K562 (cell line): ENCODE results near the gene ASPRV1. TPM values are rescaled to one million over a fixed set of nuclear protein-coding genes. Genes with fewer than 3 reads are reported as not detected.

Source experiments
- BRD9 ChIP-seq: fragments of 450-650 bp; IDR thresholded peaks from 2 replicates; pipeline ENCODE4 v1.6.1; 2018; ENCODE audit warnings: low read depth; ENCODE audit not compliant: partially characterized antibody
- FUS ChIP-seq: fragments of 200-400 bp; formaldehyde crosslinking; optimal IDR thresholded peaks from 2 replicates; pipeline ENCODE3; 2017; ENCODE audit warnings: low read depth, low read length
- GTF2B ChIP-seq: IDR thresholded peaks from 2 replicates; pipeline ENCODE4 v1.6.1; 2011; ENCODE audit not compliant: insufficient read length; ENCODE audit errors: extremely low read depth
- HDAC2 ChIP-seq: fragments of 450-650 bp; IDR thresholded peaks from 2 replicates; pipeline ENCODE4 v1.6.1; 2016; ENCODE audit warnings: mild to moderate bottlenecking
- HDAC6 ChIP-seq: IDR thresholded peaks from 2 replicates; pipeline ENCODE4 v1.6.1; 2012; ENCODE audit warnings: low read depth, mild to moderate bottlenecking, control low read depth, inconsistent platforms, low read length, moderate library complexity
- HNRNPL ChIP-seq: fragments of 200-400 bp; formaldehyde crosslinking; IDR thresholded peaks from 2 replicates; pipeline ENCODE4 v1.6.1; 2017; ENCODE audit warnings: low read depth, mild to moderate bottlenecking, low read length
- ILF3 ChIP-seq: fragments of 450-650 bp; IDR thresholded peaks from 2 replicates; pipeline ENCODE4 v1.6.1; 2018; ENCODE audit warnings: antibody characterized with exemption, mild to moderate bottlenecking, moderate library complexity, borderline replicate concordance
- NCOA2 ChIP-seq, 2 experiments: fragments of 450-650 bp; IDR thresholded peaks; 2 replicates each; pipeline ENCODE4 v1.6.1; 2018; ENCODE audit warnings: mild to moderate bottlenecking in 2 of 2, moderate library complexity in 1 of 2; ENCODE audit not compliant: partially characterized antibody in 2 of 2
- NEUROD1 ChIP-seq: fragments of 150-350 bp; IDR thresholded peaks from 2 replicates; pipeline ENCODE4 v1.6.1; 2014; ENCODE audit warnings: borderline replicate concordance, low read length, low read depth; ENCODE audit not compliant: partially characterized antibody
- NFIC ChIP-seq: fragments of 450-650 bp; IDR thresholded peaks from 2 replicates; pipeline ENCODE4 v1.6.1; 2017; ENCODE audit warnings: mild to moderate bottlenecking, inconsistent platforms
- PML ChIP-seq: IDR thresholded peaks from 2 replicates; pipeline ENCODE4 v1.6.1; 2012; ENCODE audit warnings: low read length, inconsistent platforms
- POLR2B ChIP-seq: fragments of 450-650 bp; IDR thresholded peaks from 2 replicates; pipeline ENCODE4 v1.6.1; 2018; ENCODE audit warnings: low read depth; ENCODE audit not compliant: partially characterized antibody
- PRMT5 ChIP-seq: sonication (generic); formaldehyde crosslinking; IDR thresholded peaks from 2 replicates; pipeline ENCODE4 v1.5.0; 2020; ENCODE audit warnings: missing genetic modification reagents
- SMARCB1 ChIP-seq: IDR thresholded peaks from 2 replicates; pipeline ENCODE4 v1.6.1; 2011; ENCODE audit warnings: improper control_type of control experiment, low read depth; ENCODE audit not compliant: insufficient read length
- SREBF1 ChIP-seq: fragments of 150-350 bp; IDR thresholded peaks from 2 replicates; pipeline ENCODE4 v1.6.1; 2014; ENCODE audit warnings: antibody characterized with exemption, low read depth, low read length, borderline replicate concordance
- TBL1XR1 ChIP-seq, 2 experiments: IDR thresholded peaks; 2 replicates each; pipeline ENCODE4 v1.6.1; 2012; ENCODE audit warnings: improper control_type of control experiment in 2 of 2, low read length in 2 of 2, mild to moderate bottlenecking in 1 of 2
- ZBTB1 ChIP-seq: sonication (generic); formaldehyde crosslinking; IDR thresholded peaks from 2 replicates; pipeline ENCODE4 v1.8.1; 2023; ENCODE audit warnings: missing genetic modification reagents, low read depth, mild to moderate bottlenecking, borderline replicate concordance
- ZBTB11 ChIP-seq, 3 experiments: fragments of 200-800 bp in 1 of 3; fragments of 250-450 bp in 1 of 3; fragments of 450-650 bp in 1 of 3; sonication (Bioruptor Pico) in 1 of 3; sonication (Bioruptor generic) in 1 of 3; formaldehyde crosslinking in 1 of 3; IDR thresholded peaks; 2 replicates each; pipeline versions ENCODE4 v1.6.1 to v1.8.0; 2016 to 2022; ENCODE audit warnings: mild to moderate bottlenecking in 2 of 3, missing genetic modification characterization in 2 of 3, missing compliant biosample characterization in 1 of 3, moderate library complexity in 1 of 3
- ZNF232 ChIP-seq: sonication (generic); formaldehyde crosslinking; IDR thresholded peaks from 2 replicates; pipeline ENCODE4 v1.8.0; 2022; ENCODE audit warnings: mild to moderate bottlenecking, missing genetic modification reagents
- polyA plus RNA-seq, 8 experiments: library from polyadenylated mRNA; depleted of rRNA in 4 of 8; stranded (reverse) in 5 of 8; unstranded in 3 of 8; fragments of >200 nt; fragmentation: Nextera tagmentation in 2 of 8; fragmentation: Illumina TruSeq in 1 of 8; extraction: Ambion mirVana in 2 of 8; extraction: Trizol in 1 of 8; gene quantifications; 2 replicates each; pipeline versions ENCODE4 v1.2.1 to v1.2.3, GENCODE V29; 2011 to 2014; ENCODE audit warnings: inconsistent platforms in 1 of 8, missing spikeins in 1 of 8
- total RNA-seq, 7 experiments: library from RNA; depleted of rRNA in 6 of 7; stranded (reverse); fragments of >200 nt in 6 of 7; fragmentation: Illumina TruSeq in 2 of 7; extraction: Trizol in 2 of 7; gene quantifications; 2 replicates each; pipeline versions ENCODE4 v1.2.1 to v1.2.3, GENCODE V29; 2011 to 2021; ENCODE audit warnings: low replicate concordance in 1 of 7
- TF ChIP-seq, protein P1 (sequence below): fragments of 250-450 bp; sonication (Bioruptor Pico); IDR thresholded peaks from 2 replicates; pipeline ENCODE4 v1.4.0; 2020; ENCODE audit warnings: mild to moderate bottlenecking, moderate library complexity

The ASPRV1 gene
- total and polyA plus RNA-seq, 9 of the 15 experiments (the other 6 are each of a cell fraction or from before 2014, with no cell fraction given): 0.17 to 0.72 (median 0.47) TPM; not detected in 1

DNA sequence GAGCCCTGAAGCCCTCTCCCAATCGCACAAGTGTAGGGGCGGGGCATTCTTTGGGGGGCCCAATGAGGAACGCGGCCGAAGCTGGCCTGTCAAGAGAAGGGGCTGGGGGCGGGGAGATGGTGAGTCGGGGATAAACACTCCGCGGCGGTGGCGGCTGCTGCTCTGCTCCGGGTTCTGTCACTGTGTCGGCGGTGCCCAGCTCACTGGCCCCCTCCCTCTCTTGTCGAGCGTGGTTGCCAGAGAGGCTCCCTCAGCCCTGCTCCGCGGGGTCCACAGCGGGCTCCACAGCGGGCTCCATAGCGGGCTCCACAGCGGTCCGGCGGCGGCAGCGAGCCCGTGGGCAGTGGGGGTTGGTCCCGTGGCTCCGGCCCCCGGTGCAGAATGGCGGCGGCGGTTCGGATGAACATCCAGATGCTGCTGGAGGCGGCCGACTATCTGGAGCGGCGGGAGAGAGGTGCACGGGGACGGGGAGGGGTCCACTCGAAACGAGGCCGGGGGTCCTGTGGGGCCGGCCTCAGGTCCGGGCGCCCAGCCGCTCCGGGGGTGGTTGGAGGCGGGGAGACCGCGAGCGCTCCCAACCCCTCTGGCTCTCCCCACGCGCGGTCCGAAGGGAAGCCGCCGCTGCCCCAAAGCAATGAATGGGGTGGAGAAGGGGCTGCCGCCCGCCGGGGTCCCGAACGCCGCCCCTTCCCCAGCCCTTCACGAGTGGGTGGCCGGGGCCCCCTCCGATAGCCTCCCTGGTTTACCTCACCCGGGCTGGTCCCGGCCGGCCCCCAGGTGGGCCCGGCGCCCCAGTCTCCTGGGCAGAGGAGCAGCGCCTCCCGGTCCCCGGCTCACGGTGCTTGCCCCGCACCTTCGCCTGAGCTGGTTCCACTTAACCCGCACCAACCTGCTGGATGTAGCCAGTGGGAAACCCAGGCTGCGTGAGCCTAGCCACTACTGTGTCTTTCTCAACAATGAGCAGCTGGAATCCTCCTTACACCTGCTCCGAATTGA is 46.2 kb downstream of the ASPRV1 start, which contains the start of gene MXD1 (continued):
- TF ChIP-seq ZBTB11 (CRISPR knock-in tag; IDR thresholded peaks at IDR 0.05) (no peak), HDAC2 (peak; percentile 32; the same call in 1 of the 2 replicates), SMARCB1 (no peak), HNRNPL (0 out of 2 replicates have a peak, but pooled peaks have one; percentile 27), NCOA2 (IDR thresholded peaks at IDR 0.05; ENCODE audit: partially characterized antibody in 2 of 2) (no peak), PRMT5 (no peak), FUS (peak; percentile 57), TBL1XR1 (IDR thresholded peaks at IDR 0.05; ENCODE audit: low read length in 2 of 2) (no peak), PML (peak; percentile 63; the same call in 1 of the 2 replicates), NEUROD1 (peak; percentile 88), ZNF232 (CRISPR knock-in tag) (peak; percentile 45; the same call in 1 of the 2 replicates), HDAC6 (no peak), BRD9 (no peak), ILF3 (no peak; the same call in 1 of the 2 replicates), GTF2B (peak; percentile 45), NFIC (peak; percentile 31), POLR2B (peak; percentile 85), ZBTB1 (peak; percentile 43), SREBF1 (no peak)
- TF ChIP-seq, protein P1, sequence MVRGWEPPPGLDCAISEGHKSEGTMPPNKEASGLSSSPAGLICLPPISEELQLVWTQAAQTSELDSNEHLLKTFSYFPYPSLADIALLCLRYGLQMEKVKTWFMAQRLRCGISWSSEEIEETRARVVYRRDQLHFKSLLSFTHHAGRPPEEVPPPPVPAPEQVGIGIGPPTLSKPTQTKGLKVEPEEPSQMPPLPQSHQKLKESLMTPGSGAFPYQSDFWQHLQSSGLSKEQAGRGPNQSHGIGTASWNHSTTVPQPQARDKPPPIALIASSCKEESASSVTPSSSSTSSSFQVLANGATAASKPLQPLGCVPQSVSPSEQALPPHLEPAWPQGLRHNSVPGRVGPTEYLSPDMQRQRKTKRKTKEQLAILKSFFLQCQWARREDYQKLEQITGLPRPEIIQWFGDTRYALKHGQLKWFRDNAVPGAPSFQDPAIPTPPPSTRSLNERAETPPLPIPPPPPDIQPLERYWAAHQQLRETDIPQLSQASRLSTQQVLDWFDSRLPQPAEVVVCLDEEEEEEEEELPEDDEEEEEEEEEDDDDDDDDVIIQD (CRISPR knock-in tag): no peak
